Middle frontal gyrus (tissue), 1 donor: ENCODE measurements around the gene GSG1L.

ENCODE experiments used
- DNase-seq: peaks from one replicate; pipeline ENCODE4 v3.0.0-alpha.2; 2015; ENCODE audit warnings: low spot score; ENCODE audit errors: extremely low spot score

Gene GSG1L

GRCh38 chr16:27740496-27741201 is 322.9 kb downstream of the GSG1L start:
- DNase-seq, result no peak

DNA sequence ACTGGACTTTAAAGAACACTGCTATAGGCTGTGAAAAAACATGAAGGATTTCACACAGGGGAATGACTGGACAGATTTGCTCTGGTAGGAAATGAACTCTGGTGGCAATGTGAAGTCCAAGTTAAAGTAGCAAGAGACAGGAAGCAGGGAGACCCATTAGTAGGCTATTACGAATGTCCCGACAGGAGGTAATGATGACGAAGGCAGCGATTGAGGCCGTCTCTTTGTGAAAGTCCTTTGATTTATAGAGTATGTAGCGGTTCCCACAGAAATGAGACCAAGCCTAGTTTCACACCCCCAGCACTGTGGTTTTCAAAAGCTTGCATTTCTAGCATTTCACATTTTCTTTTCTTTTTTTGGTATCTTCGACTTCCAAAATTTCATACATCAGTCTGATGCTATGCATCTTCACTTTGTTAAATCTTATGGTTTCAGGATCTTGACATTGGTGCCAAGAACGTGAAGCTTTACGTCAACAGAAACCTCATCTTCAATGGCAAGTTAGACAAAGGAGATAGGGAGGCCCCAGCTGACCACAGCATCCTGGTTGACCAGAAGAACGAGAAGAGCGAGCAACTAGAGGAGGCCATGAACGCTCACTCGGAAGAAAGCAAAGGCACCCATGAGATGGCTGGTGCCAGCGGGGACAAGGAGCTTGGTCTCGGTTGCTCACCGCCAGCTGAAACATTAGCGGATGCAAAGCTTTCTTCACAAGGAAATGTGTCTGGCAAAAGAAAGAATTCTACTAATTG is 323.7 kb downstream of the GSG1L start:
- no peak for DNase-seq

- no peak for DNase-seq
These were observed 324.9 kb downstream of the GSG1L start for GRCh38 chr16:27738596-27738995.
